ENCODE results near the gene ANKS6. TPM values are rescaled to one million over a fixed set of nuclear protein-coding genes. Genes with fewer than 3 reads are reported as not detected.

Gene ANKS6
- polyA plus RNA-seq, 6 donors from 2014 or later: 2.0 to 8.5 (median 4.0) TPM

DNA sequence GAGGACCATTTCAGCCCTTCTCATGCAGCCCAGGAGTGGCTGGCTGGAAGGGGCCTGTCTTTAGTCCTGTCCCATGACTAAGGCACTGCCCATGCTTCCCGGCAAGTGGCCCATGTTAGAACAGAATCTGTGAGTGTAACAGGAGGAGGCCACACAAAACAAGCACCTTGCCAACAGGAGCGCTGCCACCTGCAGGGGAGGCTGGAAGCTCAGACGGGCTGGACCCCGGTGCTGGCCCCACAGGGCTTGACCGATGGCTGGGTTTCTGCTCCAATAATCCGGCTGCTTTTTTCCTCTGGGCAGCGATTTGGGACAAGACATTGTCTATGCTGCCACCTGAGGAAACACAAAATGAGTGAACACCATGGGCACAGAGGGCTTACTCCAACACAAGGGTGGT is 28.4 kb downstream of the ANKS6 start:
- Mint-ChIP-seq H3K4me1 (no peaks in the 10 kb centered on the region), H3K36me3 (peaks cover 44 to 54% of the 10 kb centered on the region in 2 donors), H3K4me3 (peak overlapping the region in 1 of 8 donors; percentile 35), H3K27ac (no peak overlapping the region), H3K9me3 (peaks cover 5 to 13% (median 8%) of the 10 kb centered on the region in 7 donors), H3K27me3 (no peaks in the 10 kb centered on the region)
- DNase-seq (no peak), ATAC-seq (ENCODE audit: low read depth in 2 of 2) (no peak)

DNA sequence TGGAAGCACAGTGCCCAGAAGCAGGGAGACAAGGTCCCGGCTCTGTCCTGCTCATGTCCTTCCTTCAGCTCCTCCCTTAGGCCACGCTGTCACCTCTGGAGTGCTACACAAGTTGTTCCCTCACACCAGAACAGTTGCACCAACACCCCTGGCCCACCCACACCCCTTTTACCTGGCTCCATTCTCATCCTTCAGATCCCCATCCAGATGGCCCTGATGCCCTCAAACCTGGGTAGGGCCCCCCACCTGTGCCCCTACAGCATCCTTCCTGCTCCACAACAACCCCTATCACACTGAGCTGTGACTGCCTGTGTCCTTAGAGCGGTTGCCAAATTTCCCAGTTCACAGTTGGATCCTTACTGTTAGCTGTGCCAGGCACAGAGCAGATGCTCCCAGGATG is 29.2 kb downstream of the ANKS6 start:
- ATAC-seq (ENCODE audit: low read depth in 2 of 2): no peak
- Mint-ChIP-seq H3K4me3 (no peak overlapping the region), H3K27me3 (no peaks in the 10 kb centered on the region), H3K27ac (no peak overlapping the region), H3K4me1 (no peaks in the 10 kb centered on the region), H3K9me3 (peaks cover 5 to 13% (median 8%) of the 10 kb centered on the region in 7 donors), H3K36me3 (peaks cover 46 to 50% of the 10 kb centered on the region in 2 donors)
- DNase-seq: no peak

DNA sequence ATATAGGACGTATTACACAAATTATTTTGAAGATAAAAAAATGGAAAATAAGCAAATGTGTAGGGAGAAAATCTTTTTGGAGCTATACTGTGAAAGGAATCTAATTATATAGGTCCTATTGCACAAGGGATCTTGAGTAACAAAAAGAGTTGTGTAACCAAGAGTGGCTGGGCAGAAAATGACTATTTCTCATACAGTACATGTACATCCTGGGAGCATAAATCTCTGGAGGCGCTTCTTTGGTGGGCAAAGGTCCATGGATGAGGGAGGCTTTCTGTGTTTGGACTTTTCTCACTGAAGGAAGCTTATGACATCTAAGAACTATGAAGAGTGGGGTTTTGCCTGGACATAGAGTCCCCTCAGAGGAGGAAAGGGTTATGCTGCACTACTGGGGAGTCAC is 29.8 kb downstream of the ANKS6 start:
- no peaks in the 10 kb centered on the region for H3K27me3 Mint-ChIP-seq
- no peak for ATAC-seq (ENCODE audit: low read depth in 2 of 2)
- H3K9me3 Mint-ChIP-seq: peaks cover 5 to 13% (median 8%) of the 10 kb centered on the region in 7 donors
- no peaks in the 10 kb centered on the region for H3K4me1 Mint-ChIP-seq
- peaks cover 44 to 46% of the 10 kb centered on the region in 2 donors for H3K36me3 Mint-ChIP-seq
- no peak overlapping the region for H3K27ac Mint-ChIP-seq
- no peak overlapping the region for H3K4me3 Mint-ChIP-seq
- DNase-seq: no peak

DNA sequence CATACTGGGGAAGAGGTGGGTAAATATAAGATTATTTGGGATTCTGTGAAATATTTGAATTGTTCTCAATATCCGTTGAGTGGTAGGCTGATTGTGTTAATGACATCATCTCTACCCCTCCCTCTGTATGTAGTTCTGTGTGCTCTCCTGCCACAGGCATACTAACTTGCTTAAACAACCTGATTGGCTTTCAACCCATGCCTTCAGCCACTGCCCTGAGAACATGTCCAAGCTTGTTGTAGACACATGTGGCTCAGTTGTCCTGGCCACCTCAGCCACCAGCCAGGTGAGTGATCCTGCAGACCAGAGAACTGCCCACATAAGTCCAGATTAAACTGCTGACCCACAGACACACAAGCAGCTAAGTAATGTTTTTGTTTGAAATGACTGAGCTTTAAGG is 31.1 kb downstream of the ANKS6 start:
- no peak overlapping the region for H3K4me3 Mint-ChIP-seq
- H3K27ac Mint-ChIP-seq: no peak overlapping the region
- H3K27me3 Mint-ChIP-seq: no peaks in the 10 kb centered on the region
- ATAC-seq (ENCODE audit: low read depth in 2 of 2): no peak
- peaks cover 5 to 13% (median 8%) of the 10 kb centered on the region in 7 donors for H3K9me3 Mint-ChIP-seq
- no peaks in the 10 kb centered on the region for H3K4me1 Mint-ChIP-seq
- H3K36me3 Mint-ChIP-seq: peaks cover 37 to 45% of the 10 kb centered on the region in 2 donors
- DNase-seq: no peak

DNA sequence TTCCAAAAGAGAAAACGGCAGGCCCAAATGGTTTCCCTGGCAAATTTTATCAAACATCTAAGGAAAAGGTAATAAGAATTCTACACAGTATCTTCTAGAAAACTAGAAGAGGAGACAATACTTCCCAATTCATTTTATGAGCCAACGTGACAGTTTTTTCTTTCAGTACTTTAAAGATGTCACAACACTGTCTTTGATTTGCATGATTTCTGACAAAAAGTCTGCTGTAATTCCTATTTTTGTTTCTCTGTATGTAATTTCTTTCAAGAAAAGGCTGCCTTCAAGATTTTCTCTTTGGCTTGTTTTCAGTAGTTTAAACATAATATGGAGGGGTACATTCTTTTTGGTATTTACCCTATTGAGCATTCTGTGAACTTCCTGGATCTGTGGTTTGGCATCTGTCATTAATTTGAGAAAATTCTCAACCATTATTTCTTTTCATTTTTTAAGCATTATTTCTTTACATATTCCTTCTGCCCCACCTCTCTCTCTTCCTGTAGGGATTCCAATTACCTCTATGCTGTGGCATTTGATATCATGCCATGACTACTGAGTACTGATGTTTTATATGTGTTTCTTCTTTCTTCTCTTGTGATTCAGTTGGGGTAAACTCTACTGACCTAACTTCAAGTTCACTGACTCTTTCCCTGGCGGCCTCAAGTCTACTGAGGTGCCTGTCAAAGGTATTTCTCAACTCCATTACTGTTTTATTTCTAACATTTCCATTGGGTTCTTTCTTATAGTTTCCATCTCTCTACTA is 32.2 kb downstream of the ANKS6 start:
- peaks cover 36 to 42% of the 10 kb centered on the region in 2 donors for H3K36me3 Mint-ChIP-seq
- no peak overlapping the region for H3K4me3 Mint-ChIP-seq
- DNase-seq (no peak), ATAC-seq (ENCODE audit: low read depth in 2 of 2) (no peak)
- no peak overlapping the region for H3K27ac Mint-ChIP-seq
- H3K27me3 Mint-ChIP-seq: no peaks in the 10 kb centered on the region
- peaks cover 5 to 16% (median 10%) of the 10 kb centered on the region in 7 donors for H3K9me3 Mint-ChIP-seq
- H3K4me1 Mint-ChIP-seq: no peaks in the 10 kb centered on the region

DNA sequence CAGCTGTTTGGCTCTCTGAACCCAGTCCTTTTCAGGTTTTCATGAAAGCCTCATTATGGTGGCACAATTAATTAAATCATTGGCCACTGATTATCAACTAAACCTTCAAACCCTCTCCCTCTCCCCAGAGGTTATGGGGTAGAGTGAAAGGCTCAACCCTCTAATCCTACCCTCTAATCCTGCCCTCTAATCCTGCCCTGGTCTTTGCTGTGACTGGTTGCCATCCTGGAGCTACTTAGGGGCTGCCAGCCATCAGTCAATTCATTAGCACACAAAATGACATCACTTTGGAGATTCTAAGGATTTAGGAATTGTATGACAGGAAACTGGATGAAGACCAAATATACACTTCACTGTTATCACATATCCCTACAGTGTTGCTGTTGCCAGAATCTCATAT is 36.1 kb downstream of the ANKS6 start:
- H3K4me3 Mint-ChIP-seq: no peak overlapping the region
- H3K36me3 Mint-ChIP-seq: peaks cover 45 to 52% of the 10 kb centered on the region in 2 donors
- ATAC-seq (ENCODE audit: low read depth in 2 of 2) (no peak), DNase-seq (no peak)
- no peak overlapping the region for H3K27ac Mint-ChIP-seq
- no peaks in the 10 kb centered on the region for H3K27me3 Mint-ChIP-seq
- H3K4me1 Mint-ChIP-seq: no peaks in the 10 kb centered on the region
- peaks cover 7 to 29% (median 13%) of the 10 kb centered on the region in 7 donors for H3K9me3 Mint-ChIP-seq

DNA sequence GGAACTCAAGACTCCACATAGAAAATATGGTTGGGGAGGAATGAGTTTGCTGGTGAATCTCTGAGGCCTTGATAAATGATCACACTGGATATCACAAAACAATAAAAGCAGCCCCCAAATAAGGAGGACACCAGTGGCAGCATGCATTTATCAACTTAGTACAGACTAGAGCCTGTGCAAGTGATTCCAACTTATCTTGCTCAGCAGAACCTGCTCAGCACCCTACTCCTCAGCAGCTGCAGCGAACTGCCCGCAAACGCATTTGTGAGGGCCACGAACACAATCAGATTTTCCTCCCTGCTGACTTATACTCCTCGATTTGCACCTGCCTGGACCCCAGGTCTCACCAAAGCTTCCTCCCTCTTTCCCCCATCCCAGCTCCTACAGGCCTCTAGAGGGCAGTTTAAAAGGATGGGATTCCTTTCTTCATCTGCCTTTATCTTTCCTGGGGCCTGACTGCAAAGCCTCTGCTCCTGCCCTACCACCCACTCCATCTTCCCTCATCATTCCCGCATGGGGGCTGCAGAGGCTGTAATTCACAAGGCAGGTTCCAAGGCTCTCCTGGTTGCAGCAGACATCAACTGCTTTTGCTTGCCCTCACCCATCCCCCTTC is 41.2 kb downstream of the ANKS6 start:
- Mint-ChIP-seq H3K4me3 (no peak overlapping the region), H3K27me3 (no peaks in the 10 kb centered on the region), H3K36me3 (peaks cover 45 to 55% of the 10 kb centered on the region in 2 donors), H3K9me3 (peaks cover 0 to 15% (median 4%) of the 10 kb centered on the region in 7 donors), H3K27ac (no peak overlapping the region), H3K4me1 (no peaks in the 10 kb centered on the region)
- DNase-seq (no peak), ATAC-seq (ENCODE audit: low read depth in 2 of 2) (no peak)

DNA sequence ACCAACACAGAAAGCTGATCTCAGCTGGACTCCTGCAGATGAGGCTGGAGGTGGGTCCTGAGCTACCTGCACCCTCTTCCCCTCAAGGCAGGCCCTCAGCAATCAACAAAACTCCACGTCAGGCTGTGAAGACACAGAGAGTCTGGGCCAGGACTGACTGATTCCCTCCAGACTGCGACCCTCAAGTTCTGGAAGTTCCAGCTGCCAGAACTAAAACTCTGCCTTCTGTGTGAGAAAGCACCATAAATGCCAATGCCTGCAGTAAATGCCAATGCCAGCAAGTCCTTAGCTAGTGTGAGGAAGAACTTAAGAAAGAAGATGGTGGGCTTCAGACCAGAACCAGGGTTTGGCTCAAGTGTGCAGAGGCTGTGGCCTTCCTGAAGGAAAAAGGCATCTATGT is 45.1 kb downstream of the ANKS6 start:
- ATAC-seq (ENCODE audit: low read depth in 2 of 2) (no peak), DNase-seq (no peak)
- Mint-ChIP-seq H3K4me3 (no peak overlapping the region), H3K4me1 (no peaks in the 10 kb centered on the region), H3K9me3 (peaks cover 0 to 6% (median 0%) of the 10 kb centered on the region in 7 donors), H3K27ac (peak overlapping the region in 2 of 6 donors; percentile 17 to 42), H3K27me3 (no peaks in the 10 kb centered on the region), H3K36me3 (peaks cover 45 to 53% of the 10 kb centered on the region in 2 donors)

DNA sequence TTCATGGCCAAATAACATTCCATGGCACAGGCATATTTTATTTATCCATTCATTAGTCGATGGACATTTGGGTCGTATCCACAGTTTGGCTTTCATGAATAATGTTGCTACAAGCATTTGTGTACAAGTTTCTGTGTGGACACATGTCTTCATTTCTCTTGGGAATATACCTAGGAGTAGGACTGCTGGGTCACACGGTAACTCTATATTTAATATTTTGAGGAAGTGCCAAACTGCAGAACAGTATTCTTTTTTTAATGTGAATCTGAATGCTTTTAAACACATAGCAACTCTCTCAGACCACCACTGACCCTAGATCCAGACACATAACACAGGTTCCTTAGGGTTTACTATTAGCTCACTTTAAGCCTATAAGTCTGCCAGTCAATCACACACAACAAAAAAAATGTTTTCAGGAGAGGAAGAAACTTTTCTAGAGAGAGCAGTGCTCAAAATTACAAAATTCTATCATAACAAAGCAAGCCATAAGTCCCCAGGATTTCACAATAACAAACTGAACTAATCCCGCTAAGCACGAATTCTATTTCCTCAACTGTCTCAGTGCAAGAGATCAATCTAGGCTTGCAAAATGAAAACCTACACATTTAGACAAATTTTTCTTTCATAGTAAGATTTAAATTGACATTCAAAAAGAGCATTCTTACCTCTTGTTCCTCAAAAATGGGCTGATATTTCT is 45.8 kb downstream of the ANKS6 start:
- no peak for ATAC-seq (ENCODE audit: low read depth in 2 of 2)
- Mint-ChIP-seq H3K4me3 (no peak overlapping the region), H3K4me1 (no peaks in the 10 kb centered on the region), H3K9me3 (peaks cover 0 to 6% (median 0%) of the 10 kb centered on the region in 7 donors), H3K27me3 (no peaks in the 10 kb centered on the region), H3K36me3 (peaks cover 38 to 46% of the 10 kb centered on the region in 2 donors), H3K27ac (no peak overlapping the region)
- no peak for DNase-seq

DNA sequence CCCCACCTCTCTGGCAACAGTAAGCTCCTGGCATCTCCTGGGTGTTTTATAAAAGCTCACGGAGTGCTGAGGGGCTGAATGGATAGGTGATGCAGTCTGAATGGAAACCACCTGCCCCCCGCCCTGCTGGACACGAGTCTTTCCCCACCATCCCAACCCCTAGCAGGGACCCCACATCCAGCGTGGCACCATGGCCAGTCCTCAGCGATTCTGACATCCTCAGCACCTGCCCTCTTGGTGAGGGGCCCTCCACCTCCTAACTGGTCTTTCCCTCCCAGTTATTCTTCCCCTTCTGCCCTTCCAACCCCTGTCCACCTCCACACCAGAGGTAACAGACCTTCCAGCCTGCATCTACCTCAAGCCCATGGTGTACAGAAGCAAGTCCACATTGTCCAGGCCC is 48.9 kb downstream of the ANKS6 start:
- Mint-ChIP-seq H3K4me1 (no peaks in the 10 kb centered on the region), H3K27me3 (no peaks in the 10 kb centered on the region), H3K36me3 (peaks cover 26 to 36% of the 10 kb centered on the region in 2 donors), H3K4me3 (no peak overlapping the region), H3K27ac (no peak overlapping the region), H3K9me3 (peaks cover 0 to 6% (median 0%) of the 10 kb centered on the region in 7 donors)
- ATAC-seq (ENCODE audit: low read depth in 2 of 2) (no peak), DNase-seq (no peak)

DNA sequence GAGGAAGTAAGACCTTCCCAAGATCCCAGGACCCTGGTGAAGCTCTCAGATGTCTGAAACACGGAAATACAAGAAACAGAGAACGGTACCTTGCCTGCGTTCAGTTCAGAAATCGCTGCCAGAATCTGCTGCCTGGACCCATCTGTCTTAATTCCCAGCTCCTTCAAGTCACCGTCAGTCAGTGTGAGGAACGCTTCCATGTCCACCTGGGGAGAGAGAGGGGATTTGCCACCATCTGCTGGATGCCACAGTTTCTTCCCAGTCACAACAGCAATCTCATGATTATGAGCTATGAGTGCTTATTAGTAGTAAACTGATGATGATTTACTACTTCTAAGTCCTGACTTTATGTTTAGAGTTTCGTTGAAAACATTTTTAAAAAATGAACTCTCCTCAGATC is 50.9 kb downstream of the ANKS6 start:
- DNase-seq: no peak
- H3K36me3 Mint-ChIP-seq: peaks cover 22 to 26% of the 10 kb centered on the region in 2 donors
- no peaks in the 10 kb centered on the region for H3K27me3 Mint-ChIP-seq
- H3K4me3 Mint-ChIP-seq: no peak overlapping the region
- H3K27ac Mint-ChIP-seq: no peak overlapping the region
- no peaks in the 10 kb centered on the region for H3K4me1 Mint-ChIP-seq
- peaks cover 0 to 6% (median 0%) of the 10 kb centered on the region in 7 donors for H3K9me3 Mint-ChIP-seq
- no peak for ATAC-seq (ENCODE audit: low read depth in 2 of 2)

DNA sequence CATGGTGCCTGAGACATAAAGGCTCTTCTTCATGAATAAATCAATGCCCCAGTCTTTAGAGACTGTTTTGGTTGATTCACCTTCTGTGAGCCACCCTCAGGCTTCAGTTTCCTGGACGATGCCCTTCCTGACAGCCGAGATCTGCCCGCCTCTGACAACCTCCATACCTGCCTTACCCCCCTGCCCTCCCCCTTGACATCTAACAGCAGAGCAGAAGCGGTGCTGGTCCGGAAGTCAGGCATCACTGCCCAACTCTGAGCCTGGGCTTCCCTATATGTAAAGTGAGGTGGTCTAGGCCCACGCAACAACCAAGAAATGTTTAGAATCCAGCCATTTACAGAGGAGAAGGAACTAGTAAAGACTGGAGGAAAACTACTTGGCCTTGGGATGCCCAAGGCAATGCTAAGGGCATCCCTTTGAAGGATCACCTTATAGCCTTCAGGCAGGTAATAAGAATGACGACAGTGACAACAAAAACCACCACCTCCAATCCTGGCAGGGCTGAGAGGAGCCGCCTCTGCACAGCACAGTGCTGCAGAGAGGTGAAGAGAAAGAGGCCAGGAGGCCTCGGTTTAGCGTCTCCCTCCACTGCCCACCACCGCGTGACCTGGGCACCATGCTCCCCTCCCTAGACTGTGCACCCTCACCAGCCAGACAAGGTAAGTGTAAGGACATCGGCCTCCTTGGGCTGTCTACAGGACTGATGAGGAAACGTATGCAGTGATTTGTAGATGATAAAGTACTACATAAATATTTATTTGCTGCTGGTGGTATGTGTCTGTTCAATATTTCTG is 52.3 kb downstream of the ANKS6 start:
- Mint-ChIP-seq H3K9me3 (peaks cover 0 to 4% (median 3%) of the 10 kb centered on the region in 7 donors), H3K36me3 (peaks cover 8 to 17% of the 10 kb centered on the region in 2 donors), H3K27me3 (no peaks in the 10 kb centered on the region), H3K27ac (no peak overlapping the region), H3K4me1 (no peaks in the 10 kb centered on the region), H3K4me3 (no peak overlapping the region)
- DNase-seq (no peak), ATAC-seq (ENCODE audit: low read depth in 2 of 2) (no peak)

DNA sequence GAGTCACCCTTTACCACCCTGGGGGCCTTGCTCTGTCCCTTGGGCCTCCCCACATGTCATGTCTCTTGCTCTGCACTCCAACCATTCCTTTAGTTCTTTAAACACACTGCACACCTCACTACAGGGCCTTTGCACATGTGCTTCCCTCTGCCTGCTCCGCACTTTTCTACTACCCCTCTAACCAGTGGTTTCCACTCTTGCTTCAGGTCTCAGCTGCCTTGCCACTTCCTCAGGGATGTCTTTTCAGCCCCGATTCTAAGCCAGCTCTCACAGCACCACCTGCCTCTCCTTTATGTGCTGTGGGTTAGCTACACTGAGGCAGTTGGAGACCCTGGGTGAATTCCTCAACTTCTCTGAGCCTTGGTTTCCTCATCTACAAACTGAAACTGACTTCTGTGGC is 53.0 kb downstream of the ANKS6 start:
- peaks cover 0 to 11% (median 7%) of the 10 kb centered on the region in 7 donors for H3K9me3 Mint-ChIP-seq
- H3K36me3 Mint-ChIP-seq: peaks cover under 1 to 20% of the 10 kb centered on the region in 2 donors
- H3K4me3 Mint-ChIP-seq: no peak overlapping the region
- ATAC-seq (ENCODE audit: low read depth in 2 of 2) (no peak), DNase-seq (no peak)
- no peaks in the 10 kb centered on the region for H3K4me1 Mint-ChIP-seq
- H3K27ac Mint-ChIP-seq: peak overlapping the region in 1 of 6 donors; percentile 71
- no peaks in the 10 kb centered on the region for H3K27me3 Mint-ChIP-seq

Measured in naive B cell (primary cell).